NCI-H526 treated with DMSO at 0.1 percent for 48 hours (cell line): ENCODE results near the gene CXorf65.

Experiments used
- DNase-seq: peaks from one replicate; lab custom pipeline; 2025; lab: John Stamatoyannopoulos, UW

The CXorf65 gene

GRCh38 chrX:71060127-71060526 lies 46.4 kb downstream of the CXorf65 start:
- no peak for DNase-seq

GRCh38 chrX:71057848-71058530 lies 48.6 kb downstream of the CXorf65 start:
- no peak for DNase-seq

- DNase-seq: no peak
Measured at GRCh38 chrX:71056867-71057266, 49.7 kb downstream of the CXorf65 start.
